ENCODE results near the gene NHLRC4.
A peak's percentile ranks its signal among the peaks of the same experiment; 100 is the strongest.

The NHLRC4 gene

DNA sequence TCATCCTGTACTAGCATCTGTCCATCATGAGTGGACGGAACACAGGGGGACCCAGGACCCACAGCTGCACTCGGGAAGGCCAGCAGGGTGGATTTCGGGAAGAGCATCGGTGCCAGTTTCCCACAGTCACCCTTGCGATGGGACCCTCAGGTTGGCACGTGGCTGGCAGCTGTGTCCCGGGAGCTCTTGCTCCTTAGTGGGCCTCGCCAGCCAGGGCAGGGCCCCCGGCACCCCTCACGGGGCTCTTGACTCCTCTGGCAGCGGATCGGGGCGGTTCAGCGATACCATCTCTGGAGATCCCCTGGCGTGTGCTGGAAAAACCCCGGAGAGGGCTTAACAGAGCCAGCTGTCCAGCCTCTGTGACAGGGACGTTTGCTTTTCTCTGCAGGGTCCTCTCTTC lies 30.1 kb upstream of the NHLRC4 start:
- Histone ChIP-seq H3K27me3 (ENCODE audit: control insufficient read depth, low read length) (no peaks in the 10 kb centered on the region), H3K4me1 (ENCODE audit: control insufficient read depth, low read length) (no peaks in the 10 kb centered on the region), H3K9me2 (replicated peaks; ENCODE audit: control insufficient read depth, low read length) (no peaks in the 10 kb centered on the region), H3K4me2 (ENCODE audit: low read length) (no peak overlapping the region), H3K27ac (ENCODE audit: low read depth, low read length) (no peak overlapping the region), H3K36me3 (ENCODE audit: control insufficient read depth, low read length) (peaks cover 38% of the 10 kb centered on the region; the same call in 1 of the 2 replicates), H3K9me3 (ENCODE audit: control insufficient read depth, insufficient read depth, low read length) (no peaks in the 10 kb centered on the region), H3K4me3 (ENCODE audit: low read length) (no peak overlapping the region), H4K20me1 (ENCODE audit: control insufficient read depth, insufficient read depth, low read depth, low read length) (no peaks in the 10 kb centered on the region), H3F3A (ENCODE audit: control insufficient read depth, insufficient read depth) (no peaks in the 10 kb centered on the region), H3K79me2 (ENCODE audit: control insufficient read depth, low read length) (peaks cover 99% of the 10 kb centered on the region)
- no peak for TF ChIP-seq EZH2phosphoT487 (IDR thresholded peaks at IDR 0.05; ENCODE audit: borderline replicate concordance, low read length)
- TF ChIP-seq, protein P1, sequence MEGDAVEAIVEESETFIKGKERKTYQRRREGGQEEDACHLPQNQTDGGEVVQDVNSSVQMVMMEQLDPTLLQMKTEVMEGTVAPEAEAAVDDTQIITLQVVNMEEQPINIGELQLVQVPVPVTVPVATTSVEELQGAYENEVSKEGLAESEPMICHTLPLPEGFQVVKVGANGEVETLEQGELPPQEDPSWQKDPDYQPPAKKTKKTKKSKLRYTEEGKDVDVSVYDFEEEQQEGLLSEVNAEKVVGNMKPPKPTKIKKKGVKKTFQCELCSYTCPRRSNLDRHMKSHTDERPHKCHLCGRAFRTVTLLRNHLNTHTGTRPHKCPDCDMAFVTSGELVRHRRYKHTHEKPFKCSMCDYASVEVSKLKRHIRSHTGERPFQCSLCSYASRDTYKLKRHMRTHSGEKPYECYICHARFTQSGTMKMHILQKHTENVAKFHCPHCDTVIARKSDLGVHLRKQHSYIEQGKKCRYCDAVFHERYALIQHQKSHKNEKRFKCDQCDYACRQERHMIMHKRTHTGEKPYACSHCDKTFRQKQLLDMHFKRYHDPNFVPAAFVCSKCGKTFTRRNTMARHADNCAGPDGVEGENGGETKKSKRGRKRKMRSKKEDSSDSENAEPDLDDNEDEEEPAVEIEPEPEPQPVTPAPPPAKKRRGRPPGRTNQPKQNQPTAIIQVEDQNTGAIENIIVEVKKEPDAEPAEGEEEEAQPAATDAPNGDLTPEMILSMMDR (IDR thresholded peaks at IDR 0.05; ENCODE audit: low read depth, low read length, poor library complexity, severe bottlenecking): no peak

DNA sequence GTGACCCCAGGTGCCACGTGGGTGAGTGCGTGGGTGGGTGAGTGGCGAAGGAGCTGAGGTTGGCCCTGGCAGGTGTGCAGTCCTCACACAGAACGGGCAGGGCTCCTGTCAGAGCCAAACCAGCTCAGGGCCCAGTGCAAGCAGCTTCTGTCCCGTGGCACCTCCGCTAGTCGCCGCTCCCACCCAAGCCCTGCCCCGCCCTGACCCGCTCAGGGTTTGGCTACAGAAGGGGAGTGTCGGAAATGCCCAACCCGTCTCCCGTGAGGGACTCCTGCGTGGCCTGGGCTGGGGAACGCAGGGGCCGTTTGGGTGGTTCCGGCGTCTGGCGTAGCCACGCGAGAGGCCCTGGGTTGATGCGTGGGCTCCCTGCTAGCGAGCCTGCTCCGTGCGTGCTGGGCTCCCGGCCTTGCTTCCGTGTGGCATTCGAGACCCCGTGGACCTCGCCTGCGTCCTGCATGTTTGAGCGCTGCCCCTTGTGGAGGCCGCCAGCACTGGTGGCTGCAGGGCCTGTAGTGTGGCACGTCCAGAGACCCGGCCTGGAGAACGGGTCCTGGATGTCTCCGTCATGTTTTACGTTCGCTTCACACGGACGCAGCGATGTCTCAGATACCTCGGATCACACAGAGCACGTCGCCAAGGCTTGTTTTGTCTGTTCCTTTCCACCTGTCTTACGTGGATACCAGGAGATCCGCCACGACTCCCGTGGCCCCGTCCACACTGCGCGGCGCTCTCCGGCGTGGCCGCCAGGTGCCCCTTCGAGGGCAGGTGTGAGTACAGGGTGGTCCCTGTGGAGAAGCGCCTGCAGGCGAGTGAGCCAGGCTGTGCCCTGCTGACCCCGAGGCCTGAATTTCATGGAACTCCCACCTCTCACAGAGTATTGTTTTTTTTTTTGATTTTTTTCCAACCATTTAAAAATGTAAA lies 29.1 kb upstream of the NHLRC4 start:
- Histone ChIP-seq H3K9me3 (ENCODE audit: control insufficient read depth, insufficient read depth, low read length) (no peaks in the 10 kb centered on the region), H3K4me1 (ENCODE audit: control insufficient read depth, low read length) (no peaks in the 10 kb centered on the region), H3K9me2 (replicated peaks; ENCODE audit: control insufficient read depth, low read length) (no peaks in the 10 kb centered on the region), H3F3A (ENCODE audit: control insufficient read depth, insufficient read depth) (no peaks in the 10 kb centered on the region), H3K27me3 (ENCODE audit: control insufficient read depth, low read length) (no peaks in the 10 kb centered on the region), H4K20me1 (ENCODE audit: control insufficient read depth, insufficient read depth, low read depth, low read length) (no peaks in the 10 kb centered on the region), H3K79me2 (ENCODE audit: control insufficient read depth, low read length) (peaks cover 98% of the 10 kb centered on the region), H3K36me3 (ENCODE audit: control insufficient read depth, low read length) (peaks cover 43% of the 10 kb centered on the region; the same call in 1 of the 2 replicates), H3K4me3 (ENCODE audit: low read length) (no peak overlapping the region), H3K4me2 (ENCODE audit: low read length) (no peak overlapping the region), H3K27ac (ENCODE audit: low read depth, low read length) (no peak overlapping the region)
- TF ChIP-seq EZH2phosphoT487 (IDR thresholded peaks at IDR 0.05; ENCODE audit: borderline replicate concordance, low read length): no peak
- TF ChIP-seq, protein P1 (IDR thresholded peaks at IDR 0.05; ENCODE audit: low read depth, low read length, poor library complexity, severe bottlenecking): peak; percentile 31

DNA sequence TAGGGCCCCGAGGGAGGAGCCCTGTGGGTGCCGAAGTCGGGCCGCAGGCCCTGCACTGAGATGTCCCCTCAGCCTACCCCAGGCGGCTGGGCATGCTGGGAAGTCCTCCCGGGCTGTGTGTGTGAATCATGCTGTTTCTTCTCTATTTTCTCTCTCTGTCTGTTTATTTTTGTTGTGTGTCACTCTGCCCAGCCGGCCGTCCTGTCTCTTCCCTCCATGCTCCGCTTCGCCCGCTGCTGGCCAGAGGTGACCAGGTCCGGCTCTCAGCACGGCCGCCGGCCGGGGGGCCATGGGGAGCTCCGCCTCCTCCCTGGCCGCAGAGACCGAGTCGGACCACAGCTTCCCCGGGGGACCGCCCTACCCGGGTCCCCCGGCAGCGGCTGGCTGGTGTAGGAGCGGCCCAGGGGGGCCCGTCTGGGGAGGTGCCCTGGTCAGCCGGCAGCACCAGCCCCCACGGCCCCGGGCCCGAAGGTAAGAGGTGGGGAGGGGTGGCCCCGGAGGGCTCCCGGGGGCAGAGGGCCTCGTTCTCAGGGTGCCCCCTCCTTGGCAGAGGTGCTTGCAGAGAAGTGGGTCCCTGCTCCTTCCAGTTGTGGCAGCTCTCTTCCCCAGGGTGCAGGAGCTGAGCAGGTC lies 26.8 kb upstream of the NHLRC4 start:
- no peaks in the 10 kb centered on the region for H4K20me1 ChIP-seq (ENCODE audit: control insufficient read depth, insufficient read depth, low read depth, low read length)

More for the DNA sequence above, 26.8 kb upstream of the NHLRC4 start:
- H3K9me2 ChIP-seq (replicated peaks; ENCODE audit: control insufficient read depth, low read length): no peaks in the 10 kb centered on the region
- no peak overlapping the region for H3K4me2 ChIP-seq (ENCODE audit: low read length)
- H3K27me3 ChIP-seq (ENCODE audit: control insufficient read depth, low read length): no peaks in the 10 kb centered on the region
- no peak overlapping the region for H3K27ac ChIP-seq (ENCODE audit: low read depth, low read length)
- peaks cover 37% of the 10 kb centered on the region; the same call in 1 of the 2 replicates for H3K36me3 ChIP-seq (ENCODE audit: control insufficient read depth, low read length)
- H3F3A ChIP-seq (ENCODE audit: control insufficient read depth, insufficient read depth): no peaks in the 10 kb centered on the region
- H3K9me3 ChIP-seq (ENCODE audit: control insufficient read depth, insufficient read depth, low read length): no peaks in the 10 kb centered on the region
- peaks cover 96% of the 10 kb centered on the region for H3K79me2 ChIP-seq (ENCODE audit: control insufficient read depth, low read length)
- TF ChIP-seq EZH2phosphoT487 (IDR thresholded peaks at IDR 0.05; ENCODE audit: borderline replicate concordance, low read length): no peak
- no peak overlapping the region for H3K4me3 ChIP-seq (ENCODE audit: low read length)
- no peaks in the 10 kb centered on the region for H3K4me1 ChIP-seq (ENCODE audit: control insufficient read depth, low read length)
